Measurements from ENCODE around the gene GNB2.

Gene GNB2

DNA sequence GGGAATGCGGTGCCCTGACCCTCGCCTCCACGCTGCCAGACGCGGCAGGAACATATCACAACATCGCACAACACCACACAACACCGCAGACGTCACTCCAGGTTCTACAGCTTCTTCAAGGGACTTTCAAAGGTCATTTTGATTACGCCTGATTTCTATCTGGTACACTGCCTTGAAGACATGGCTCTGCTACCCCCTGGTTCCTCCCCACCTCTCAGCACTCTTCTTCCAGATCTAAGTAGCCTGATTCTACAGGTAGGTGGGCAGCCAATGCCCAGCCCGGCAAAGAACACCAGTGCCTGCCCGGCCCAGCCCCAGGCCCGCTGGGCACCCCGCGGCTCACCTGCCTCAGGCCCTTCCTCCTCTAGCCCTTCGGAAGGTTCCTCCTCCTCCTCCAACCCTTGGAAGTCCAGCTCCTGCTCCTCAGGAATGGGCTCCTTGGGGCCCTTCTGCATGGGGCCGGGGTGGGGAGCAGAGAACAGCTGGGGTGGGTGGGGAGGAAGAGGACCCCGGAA lies 12.1 kb downstream of the GNB2 start:
- no peak overlapping the region for H3K27ac ChIP-seq
- TF ChIP-seq, protein P1, sequence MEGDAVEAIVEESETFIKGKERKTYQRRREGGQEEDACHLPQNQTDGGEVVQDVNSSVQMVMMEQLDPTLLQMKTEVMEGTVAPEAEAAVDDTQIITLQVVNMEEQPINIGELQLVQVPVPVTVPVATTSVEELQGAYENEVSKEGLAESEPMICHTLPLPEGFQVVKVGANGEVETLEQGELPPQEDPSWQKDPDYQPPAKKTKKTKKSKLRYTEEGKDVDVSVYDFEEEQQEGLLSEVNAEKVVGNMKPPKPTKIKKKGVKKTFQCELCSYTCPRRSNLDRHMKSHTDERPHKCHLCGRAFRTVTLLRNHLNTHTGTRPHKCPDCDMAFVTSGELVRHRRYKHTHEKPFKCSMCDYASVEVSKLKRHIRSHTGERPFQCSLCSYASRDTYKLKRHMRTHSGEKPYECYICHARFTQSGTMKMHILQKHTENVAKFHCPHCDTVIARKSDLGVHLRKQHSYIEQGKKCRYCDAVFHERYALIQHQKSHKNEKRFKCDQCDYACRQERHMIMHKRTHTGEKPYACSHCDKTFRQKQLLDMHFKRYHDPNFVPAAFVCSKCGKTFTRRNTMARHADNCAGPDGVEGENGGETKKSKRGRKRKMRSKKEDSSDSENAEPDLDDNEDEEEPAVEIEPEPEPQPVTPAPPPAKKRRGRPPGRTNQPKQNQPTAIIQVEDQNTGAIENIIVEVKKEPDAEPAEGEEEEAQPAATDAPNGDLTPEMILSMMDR (conservative IDR thresholded peaks at IDR 0.05), result no peak

DNA sequence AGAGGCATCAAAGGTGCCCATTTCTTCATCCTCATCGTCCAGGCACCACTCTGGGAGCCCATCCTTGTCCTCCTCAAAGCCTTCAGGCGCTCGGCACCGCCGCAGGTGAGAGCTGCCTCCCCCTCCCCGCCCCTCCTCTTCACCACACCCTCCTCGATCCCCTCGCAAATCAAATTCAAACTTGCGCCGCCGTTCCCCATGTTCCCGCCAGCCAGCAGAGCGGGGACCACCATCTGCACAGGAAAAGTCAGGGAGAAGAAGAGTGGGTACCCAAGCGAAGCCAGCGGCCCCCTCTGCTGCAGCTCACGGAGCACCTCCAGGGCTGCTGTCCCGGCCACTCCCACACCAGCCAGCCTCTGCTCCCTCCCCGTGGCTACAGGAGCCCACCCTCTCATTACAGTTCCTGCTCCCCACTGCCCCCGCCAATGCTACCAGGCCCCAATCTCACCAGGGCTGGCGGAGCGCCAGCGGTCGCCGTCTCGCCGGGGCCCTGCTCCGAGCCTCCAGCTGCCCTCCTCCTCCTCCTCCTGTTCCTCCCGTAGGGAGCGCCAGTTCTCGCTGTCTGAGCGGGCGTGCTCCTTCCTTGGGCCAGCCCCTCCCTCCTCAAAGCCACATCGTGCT lies 12.8 kb downstream of the GNB2 start:
- H3K27ac ChIP-seq, result no peak overlapping the region

DNA sequence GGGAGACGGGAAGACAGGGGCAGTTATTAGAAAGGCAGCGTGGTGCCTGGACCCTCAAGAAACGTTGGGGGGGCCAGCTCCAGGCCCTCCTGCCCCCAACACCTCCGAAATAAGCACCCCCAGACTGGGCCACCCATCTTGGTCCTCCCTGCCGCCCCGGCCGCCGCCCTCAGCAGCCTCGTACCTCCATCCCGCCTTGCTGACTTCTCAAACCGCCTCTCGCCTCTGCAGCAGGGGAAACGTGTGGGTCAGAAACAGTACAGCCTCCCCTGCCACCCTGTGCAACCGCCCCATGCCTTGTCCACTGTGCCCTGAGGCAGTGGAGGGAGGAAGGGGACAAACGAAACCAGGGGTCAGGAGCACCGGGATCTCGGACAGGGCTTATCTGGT lies 13.3 kb downstream of the GNB2 start:
- no peak overlapping the region for H3K27ac ChIP-seq
- TF ChIP-seq, protein P1 (conservative IDR thresholded peaks at IDR 0.05), result no peak

More for the DNA sequence above, 12.8 kb downstream of the GNB2 start:
- TF ChIP-seq, protein P1 (conservative IDR thresholded peaks at IDR 0.05), result no peak

DNA sequence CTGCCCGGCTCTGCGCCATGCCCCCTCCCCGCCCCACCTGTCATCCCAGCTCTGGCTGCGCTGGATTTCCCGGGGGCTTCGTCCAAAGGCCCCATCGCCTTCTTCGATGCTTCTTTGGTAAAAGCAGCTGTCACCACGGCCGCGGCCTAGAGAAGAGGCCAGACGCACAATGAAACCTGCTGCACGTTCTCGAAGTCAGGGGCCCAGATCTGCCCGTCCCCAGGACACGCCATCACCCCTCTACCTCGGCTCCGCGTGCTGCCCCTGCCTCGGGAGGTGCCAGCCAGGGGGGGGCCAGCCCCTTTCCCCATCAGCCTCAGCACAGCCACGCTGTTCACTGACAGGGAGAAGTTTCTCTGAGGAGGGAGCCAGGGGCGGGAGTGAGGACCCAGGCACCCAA lies 13.7 kb downstream of the GNB2 start:
- TF ChIP-seq, protein P1 (conservative IDR thresholded peaks at IDR 0.05), result no peak
- H3K27ac ChIP-seq, result no peak overlapping the region; the same call in 1 of the 2 replicates

DNA sequence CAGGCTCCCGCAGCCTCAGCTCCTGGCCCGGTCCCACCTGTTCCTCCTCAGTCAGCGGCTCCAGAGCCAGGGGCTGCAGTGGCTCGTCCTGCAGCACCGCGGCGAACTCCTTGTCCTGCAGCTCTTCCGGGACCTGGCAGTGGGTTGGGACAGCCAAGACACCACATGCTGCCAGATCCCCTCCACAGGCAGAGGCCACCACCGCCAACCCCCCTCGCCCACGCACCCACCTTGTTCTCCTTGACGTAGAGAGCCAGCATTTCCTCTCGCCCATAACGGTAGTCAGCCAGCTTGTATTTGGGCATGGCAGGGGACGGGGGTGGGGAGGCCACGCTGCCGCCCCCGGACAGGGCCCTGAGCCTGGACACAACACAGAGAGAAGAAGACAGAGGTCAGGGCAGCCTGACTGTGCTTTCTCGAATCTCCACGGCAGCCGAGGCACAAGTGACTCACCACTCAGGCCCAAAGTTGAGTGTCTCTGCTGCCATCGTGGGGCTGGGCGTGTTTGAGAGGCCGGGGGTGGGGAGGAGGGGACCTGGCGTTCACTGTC lies 14.3 kb downstream of the GNB2 start:
- H3K27ac ChIP-seq, result peak overlapping the region; percentile 96; the same call in 1 of the 2 replicates
- TF ChIP-seq, protein P1 (conservative IDR thresholded peaks at IDR 0.05), result no peak

DNA sequence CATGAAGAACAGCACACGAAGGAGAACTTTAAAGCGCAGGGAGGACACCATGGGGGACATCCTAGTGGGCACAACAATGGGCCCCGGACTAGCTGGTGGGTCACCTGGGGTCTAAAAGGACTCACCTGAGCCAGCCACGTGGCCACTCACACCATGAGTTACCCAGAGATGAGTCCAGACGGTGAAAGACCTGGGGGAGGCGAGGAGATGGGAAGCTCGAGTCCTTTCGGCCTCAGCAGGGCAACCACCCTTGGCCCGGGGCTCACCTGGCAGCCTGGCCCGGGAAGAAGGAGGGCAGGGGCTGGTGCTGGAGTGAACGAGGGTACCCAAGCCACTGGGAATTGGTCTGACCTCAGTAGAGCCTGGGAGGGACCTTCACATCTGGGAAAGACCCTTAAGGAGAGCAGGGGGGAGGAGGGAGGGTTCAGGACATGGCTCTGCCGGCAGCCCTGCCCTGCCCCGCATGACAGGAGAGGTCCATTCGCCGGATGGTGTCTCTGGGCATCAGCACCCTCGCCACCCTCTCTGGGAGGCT lies 14.9 kb downstream of the GNB2 start:
- H3K27ac ChIP-seq, result peak overlapping the region; percentile 96; the same call in 1 of the 2 replicates
- TF ChIP-seq, protein P1 (conservative IDR thresholded peaks at IDR 0.05), result no peak

DNA sequence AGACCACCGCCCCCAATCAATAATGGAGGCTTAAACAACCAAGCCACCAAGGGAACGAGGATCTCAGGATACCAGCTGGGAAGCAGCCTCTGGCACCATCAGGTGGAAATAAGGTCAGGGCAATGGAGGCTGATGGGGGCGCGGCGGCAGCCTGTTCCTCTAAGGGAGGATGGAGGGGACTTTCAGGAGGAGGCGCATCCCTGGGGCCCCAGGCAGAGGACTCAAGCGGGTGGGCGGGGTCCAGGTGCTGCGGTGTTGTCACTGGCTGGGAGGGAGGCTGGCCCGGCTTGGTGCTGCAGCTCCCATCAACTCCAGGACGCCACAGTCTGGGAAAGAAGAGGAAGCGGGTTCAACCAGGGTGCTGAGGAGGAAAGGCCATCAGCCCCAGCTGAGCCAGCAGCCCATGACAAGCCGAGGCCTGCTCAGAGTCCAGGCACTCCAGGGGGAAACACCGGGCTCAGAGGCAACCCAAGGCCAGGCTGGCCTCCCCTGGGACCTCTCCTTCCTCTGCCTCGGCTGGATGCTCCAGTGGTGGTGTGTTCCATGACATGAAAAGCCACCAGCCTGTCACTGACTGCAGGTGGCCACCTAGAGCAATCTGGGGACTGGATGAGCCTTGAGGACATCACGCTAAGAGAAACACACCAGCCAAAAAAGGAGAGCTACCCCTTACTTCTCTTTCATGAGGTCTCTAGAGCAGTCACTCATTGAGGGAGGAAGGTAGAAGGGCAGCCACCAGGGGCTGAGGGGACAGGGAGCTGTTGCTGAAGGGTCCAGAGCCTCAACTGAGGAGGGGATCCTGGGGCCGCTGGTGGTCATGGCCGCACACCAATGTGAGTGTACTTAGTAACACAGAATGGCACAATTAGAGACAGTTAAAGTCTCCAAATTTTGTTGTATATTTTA lies 15.9 kb downstream of the GNB2 start:
- TF ChIP-seq, protein P1 (conservative IDR thresholded peaks at IDR 0.05), result peak; percentile 18; the same call in 1 of the 2 replicates
- H3K27ac ChIP-seq, result peak overlapping the region; percentile 96
